DMS79 treated with DMSO at 0.1 percent for 48 hours (cell line): ENCODE data around the gene RAB34.
"Not testable (repeated sequence)": the region's sequence is repeated elsewhere in the genome, so short reads cannot be mapped to it uniquely, and the experiment has no call there.

Experiments used
- DNase-seq: peaks from one replicate; lab custom pipeline; 2025; lab: John Stamatoyannopoulos, UW

Gene RAB34

DNA sequence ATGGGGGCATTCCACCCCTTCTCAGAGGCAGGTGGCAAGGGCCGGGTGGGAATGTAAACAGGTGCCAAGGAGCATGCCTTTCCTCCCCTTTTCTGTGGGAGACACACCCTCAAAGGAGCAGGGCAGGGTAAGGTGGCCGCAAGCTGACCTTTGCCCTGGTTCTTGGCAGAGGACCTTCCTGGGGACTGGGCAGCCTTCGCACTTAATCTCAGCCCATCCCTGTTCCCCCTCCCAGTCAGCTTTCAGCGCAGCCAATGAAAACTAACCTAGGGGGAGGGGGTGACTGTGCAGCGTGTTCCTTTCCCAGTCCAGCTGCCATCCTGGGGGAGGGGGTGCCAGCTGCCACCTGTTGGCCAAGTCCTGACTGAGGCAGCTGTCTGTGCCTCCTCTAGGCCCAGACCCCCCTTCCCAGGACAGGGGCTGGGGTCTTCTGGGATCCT is 29.0 kb upstream of the RAB34 start:
- DNase-seq: peak; percentile 76

DNA sequence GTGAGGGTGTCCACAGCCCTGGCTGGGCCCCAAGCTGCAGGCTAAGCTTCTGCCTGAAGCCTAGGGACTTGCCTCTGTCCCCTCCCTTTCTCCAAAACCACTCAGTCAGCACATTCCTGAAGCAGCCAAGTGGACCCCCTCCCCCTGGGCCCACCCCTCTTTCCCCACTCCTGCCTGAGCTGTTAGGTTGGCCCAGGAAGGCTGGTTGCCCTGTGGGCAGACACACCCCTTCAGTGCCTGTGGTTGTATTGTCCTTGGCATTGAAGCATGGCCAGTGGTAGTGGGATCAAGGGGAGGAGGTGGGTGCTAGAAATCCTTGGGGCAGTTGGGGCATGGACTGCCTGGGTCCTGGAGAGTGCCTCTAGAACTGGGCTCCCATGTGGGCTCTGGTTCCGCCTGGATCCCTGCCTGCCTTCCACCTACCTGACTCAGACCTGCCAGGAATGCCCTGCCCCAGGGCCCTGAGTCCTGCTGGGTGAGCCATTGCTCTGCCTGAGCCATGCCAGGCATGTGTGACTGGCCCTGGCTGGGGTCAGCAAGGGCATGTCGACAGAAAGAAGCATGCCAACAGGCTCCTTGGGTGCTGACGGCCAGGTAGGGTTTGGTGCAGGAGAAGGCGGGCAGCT is 28.2 kb upstream of the RAB34 start:
- DNase-seq: peak; percentile 12

- no peak for DNase-seq
These were observed 27.5 kb upstream of the RAB34 start for GRCh38 chr17:28744972-28745785.

- DNase-seq: peak; percentile 14
These were observed 26.7 kb upstream of the RAB34 start for GRCh38 chr17:28744104-28744971.

- peak; percentile 58 for DNase-seq
These were observed 25.8 kb upstream of the RAB34 start, which contains the start of gene TRAF4 for GRCh38 chr17:28743243-28744103. TSS of gene TRAF4 (plus strand) at chr17:28744011. CDS start at chr17:28744113, 102 bp downstream.

- DNase-seq: no peak
These were observed 24.0 kb upstream of the RAB34 start for GRCh38 chr17:28741358-28742349.

- no peak for DNase-seq
These were observed 23.0 kb upstream of the RAB34 start for GRCh38 chr17:28740406-28741357.

GRCh38 chr17:28738680-28739384 is 21.2 kb upstream of the RAB34 start:
- no peak for DNase-seq

DNA sequence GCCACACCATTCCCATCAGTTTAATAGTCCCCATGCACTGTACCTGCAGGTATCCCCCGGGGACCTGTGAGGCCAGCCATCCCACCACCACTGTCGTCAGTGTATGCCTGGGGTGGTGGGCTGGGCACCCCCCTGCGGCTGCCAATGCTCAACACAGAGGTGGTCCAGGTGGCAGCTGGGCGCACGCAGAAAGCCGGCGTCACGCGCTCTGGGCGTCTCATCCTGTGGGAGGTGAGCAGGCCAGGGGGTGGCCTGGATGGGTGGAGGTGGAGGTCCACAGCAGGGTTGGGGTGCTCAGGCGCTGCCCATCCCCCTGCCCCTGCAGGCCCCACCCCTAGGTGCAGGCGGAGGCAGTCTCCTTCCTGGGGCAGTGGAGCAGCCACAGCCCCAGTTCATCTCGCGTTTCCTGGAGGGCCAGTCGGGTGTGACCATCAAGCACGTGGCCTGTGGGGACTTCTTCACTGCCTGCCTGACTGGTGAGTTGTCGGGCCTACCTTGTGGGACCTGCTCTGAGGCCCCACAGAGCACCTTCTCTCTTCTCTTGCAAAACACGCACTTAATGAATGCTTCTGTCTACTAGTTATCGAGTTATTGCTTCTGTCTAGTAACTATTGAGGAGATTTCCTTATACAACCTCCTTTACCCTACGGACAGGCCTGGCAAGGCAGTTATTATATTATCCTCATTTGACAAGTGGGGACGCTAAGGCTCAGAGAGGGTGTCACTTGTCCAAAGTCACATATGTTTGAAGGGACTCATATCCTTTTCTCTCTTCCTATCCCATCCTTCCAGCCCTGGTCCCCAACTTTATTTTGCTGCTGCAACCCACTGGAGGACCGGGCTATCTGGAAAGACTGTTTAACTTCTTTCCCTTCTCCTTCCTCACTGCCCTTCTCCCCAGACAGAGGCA is 20.4 kb upstream of the RAB34 start:
- no peak for DNase-seq

GRCh38 chr17:28737316-28737715 is 19.6 kb upstream of the RAB34 start:
- no peak for DNase-seq

DNA sequence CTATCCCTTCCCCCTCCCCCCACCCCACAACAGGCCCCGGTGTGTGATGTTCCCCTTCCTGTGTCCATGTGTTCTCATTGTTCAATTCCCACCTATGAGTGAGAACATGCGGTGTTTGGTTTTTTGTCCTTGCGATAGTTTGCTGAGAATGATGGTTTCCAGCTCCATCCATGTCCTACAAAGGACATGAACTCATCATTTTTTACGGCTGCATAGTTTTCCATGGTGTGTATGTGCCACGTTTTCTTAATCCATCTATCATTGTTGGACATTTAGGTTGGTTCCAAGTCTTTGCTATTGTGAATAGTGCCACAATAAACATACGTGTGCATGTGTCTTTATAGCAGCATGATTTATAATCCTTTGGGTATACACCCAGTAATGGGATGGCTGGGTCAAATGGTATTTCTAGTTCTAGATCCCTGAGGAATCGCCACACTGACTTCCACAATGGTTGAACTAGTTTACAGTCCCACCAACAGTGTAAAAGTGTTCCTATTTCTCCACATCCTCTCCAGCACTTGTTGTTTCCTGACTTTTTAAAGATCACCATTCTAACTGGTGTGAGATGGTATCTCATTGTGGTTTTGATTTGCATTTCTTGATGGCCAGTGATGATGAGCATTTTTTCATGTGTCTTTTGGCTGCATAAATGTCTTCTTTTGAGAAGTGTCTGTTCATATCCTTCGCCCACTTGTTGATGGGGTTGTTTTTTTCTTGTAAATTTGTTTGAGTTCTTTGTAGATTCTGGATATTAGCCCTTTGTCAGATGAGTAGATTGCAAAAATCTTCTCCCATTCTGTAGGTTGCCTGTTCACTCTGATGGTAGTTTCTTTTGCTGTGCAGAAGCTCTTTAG is 18.5 kb upstream of the RAB34 start:
- DNase-seq: not testable (repeated sequence)

DNA sequence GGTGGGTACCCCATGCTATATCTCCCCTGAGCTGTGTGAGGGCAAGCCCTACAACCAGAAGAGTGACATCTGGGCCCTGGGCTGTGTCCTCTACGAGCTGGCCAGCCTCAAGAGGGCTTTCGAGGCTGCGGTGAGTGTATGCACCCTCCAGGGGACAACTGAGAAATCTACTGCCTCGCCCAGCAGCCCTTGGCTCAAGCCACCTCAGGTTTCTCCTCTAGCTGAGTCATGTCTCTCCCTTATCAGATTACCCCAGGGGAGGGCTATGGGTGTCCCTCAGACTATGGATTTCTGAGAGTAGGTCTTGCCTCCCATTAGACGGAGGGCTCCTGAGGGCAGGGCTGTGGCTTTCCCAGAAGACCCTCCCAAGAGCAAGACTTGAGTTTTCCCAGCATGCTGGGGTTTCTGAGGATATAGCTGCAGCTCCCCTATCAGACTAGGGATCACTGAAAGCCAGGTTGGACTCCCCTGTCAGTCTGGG is 17.6 kb upstream of the RAB34 start:
- no peak for DNase-seq

- DNase-seq: no peak
These were observed 17.1 kb upstream of the RAB34 start for GRCh38 chr17:28734712-28735241.

GRCh38 chr17:28733346-28733745 is 15.7 kb upstream of the RAB34 start:
- DNase-seq: no peak

DNA sequence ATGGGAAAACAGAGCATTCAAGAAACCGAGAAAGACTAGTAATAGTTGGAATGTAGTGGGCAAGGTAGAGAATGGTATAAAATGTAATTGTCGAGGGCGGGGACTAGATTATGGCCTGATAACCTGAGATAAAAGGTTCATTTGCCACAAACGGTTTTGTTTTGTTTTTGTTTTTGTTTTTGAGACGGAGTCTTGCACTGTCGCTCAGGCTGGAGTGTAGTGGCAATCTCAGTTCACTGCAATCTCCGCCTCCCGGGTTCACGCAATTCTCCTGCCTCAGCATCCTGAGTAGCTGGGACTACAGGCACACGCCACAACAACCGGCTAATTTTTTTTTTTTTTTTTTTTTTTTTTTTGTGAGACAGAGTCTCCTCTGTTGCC is 12.3 kb upstream of the RAB34 start:
- DNase-seq: no peak
